HEK293T (cell line): ENCODE results near the gene RPL14.

Source experiments
- CTCF ChIA-PET: fragments of 350-600 bp; formaldehyde crosslinking; extraction: SDS; loops from one replicate; lab custom pipeline; 2021; ENCODE audit warnings: antibody characterized with exemption, inconsistent platforms; lab: Yijun Ruan, JAX
- POLR2A ChIA-PET: fragments of 350-600 bp; formaldehyde crosslinking; extraction: SDS; loops from one replicate; lab custom pipeline; 2020; ENCODE audit warnings: antibody characterized with exemption, inconsistent platforms; lab: Yijun Ruan, JAX
- DNase-seq: peaks from one replicate; pipeline ENCODE4 v3.0.0; 2012; ENCODE audit warnings: mixed read lengths; ENCODE audit errors: extremely low spot score
- ARNT ChIP-seq: fragments of 450-650 bp; IDR thresholded peaks from 2 replicates; pipeline ENCODE4 v1.6.1; 2017; ENCODE audit warnings: mild to moderate bottlenecking
- BHLHE40 ChIP-seq: fragments of 450-650 bp; IDR thresholded peaks from 2 replicates; pipeline ENCODE4 v1.6.1; 2016; ENCODE audit warnings: mild to moderate bottlenecking, moderate library complexity, borderline replicate concordance
- CTBP1 ChIP-seq: fragments of 450-650 bp; IDR thresholded peaks from 2 replicates; pipeline ENCODE4 v1.6.1; 2016; ENCODE audit warnings: borderline replicate concordance
- ELF4 ChIP-seq: fragments of 450-650 bp; IDR thresholded peaks from 2 replicates; pipeline ENCODE4 v1.6.1; 2017; ENCODE audit warnings: antibody characterized with exemption
- FOXA1 ChIP-seq: fragments of 450-650 bp; IDR thresholded peaks from 2 replicates; pipeline ENCODE4 v1.6.1; 2016; ENCODE audit warnings: mild to moderate bottlenecking
- FOXK2 ChIP-seq: fragments of 450-650 bp; IDR thresholded peaks from 2 replicates; pipeline ENCODE4 v1.6.1; 2016; ENCODE audit warnings: mild to moderate bottlenecking
- FOXM1 ChIP-seq: fragments of 450-650 bp; IDR thresholded peaks from 2 replicates; pipeline ENCODE4 v1.6.1; 2017; ENCODE audit warnings: mild to moderate bottlenecking, borderline replicate concordance
- HDGF ChIP-seq: fragments of 450-650 bp; IDR thresholded peaks from 2 replicates; pipeline ENCODE4 v1.6.1; 2017; ENCODE audit warnings: antibody characterized with exemption, borderline replicate concordance
- L3MBTL2 ChIP-seq: fragments of 450-650 bp; conservative IDR thresholded peaks from 2 replicates; pipeline ENCODE4 v1.6.1; 2016; ENCODE audit warnings: mild to moderate bottlenecking
- LEF1 ChIP-seq: fragments of 450-650 bp; IDR thresholded peaks from 2 replicates; pipeline ENCODE4 v1.6.1; 2017; ENCODE audit warnings: mild to moderate bottlenecking, borderline replicate concordance
- NFRKB ChIP-seq: fragments of 450-650 bp; IDR thresholded peaks from 2 replicates; pipeline ENCODE4 v1.6.1; 2016; ENCODE audit warnings: mild to moderate bottlenecking, moderate library complexity
- SP1 ChIP-seq: fragments of 450-650 bp; IDR thresholded peaks from 2 replicates; pipeline ENCODE4 v1.6.1; 2017
- SUZ12 ChIP-seq: fragments of 450-650 bp; IDR thresholded peaks from 2 replicates; pipeline ENCODE4 v1.6.1; 2016; ENCODE audit warnings: mild to moderate bottlenecking
- TARDBP ChIP-seq: fragments of 450-650 bp; IDR thresholded peaks from 2 replicates; pipeline ENCODE4 v1.6.1; 2016
- ZNF384 ChIP-seq: fragments of 450-650 bp; IDR thresholded peaks from 2 replicates; pipeline ENCODE4 v1.6.1; 2016
- TF ChIP-seq, protein P1 (sequence below): fragments of 450-650 bp; IDR thresholded peaks from 2 replicates; pipeline ENCODE4 v1.6.1; 2016

RPL14 gene

GRCh38 chr3:40427045-40427669, 30.0 kb upstream of the RPL14 start:
- CTCF ChIA-PET: no interaction called here
- TF ChIP-seq L3MBTL2 (no peak), CTBP1 (no peak), ELF4 (no peak), FOXK2 (no peak), HDGF (no peak), NFRKB (no peak), FOXM1 (no peak), FOXA1 (no peak), LEF1 (no peak), ZNF384 (no peak), BHLHE40 (no peak), TARDBP (no peak), ARNT (no peak), SP1 (no peak), SUZ12 (no peak)
- TF ChIP-seq, protein P1, sequence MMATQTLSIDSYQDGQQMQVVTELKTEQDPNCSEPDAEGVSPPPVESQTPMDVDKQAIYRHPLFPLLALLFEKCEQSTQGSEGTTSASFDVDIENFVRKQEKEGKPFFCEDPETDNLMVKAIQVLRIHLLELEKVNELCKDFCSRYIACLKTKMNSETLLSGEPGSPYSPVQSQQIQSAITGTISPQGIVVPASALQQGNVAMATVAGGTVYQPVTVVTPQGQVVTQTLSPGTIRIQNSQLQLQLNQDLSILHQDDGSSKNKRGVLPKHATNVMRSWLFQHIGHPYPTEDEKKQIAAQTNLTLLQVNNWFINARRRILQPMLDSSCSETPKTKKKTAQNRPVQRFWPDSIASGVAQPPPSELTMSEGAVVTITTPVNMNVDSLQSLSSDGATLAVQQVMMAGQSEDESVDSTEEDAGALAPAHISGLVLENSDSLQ: no peak
- no peak for DNase-seq
- POLR2A ChIA-PET: interaction anchor here (0.6 kb wide), 1 partner anchor 951 kb away, joined by 3 read pairs; no protein-coding TSS in a partner anchor

GRCh38 chr3:40432793-40433192, 24.3 kb upstream of the RPL14 start:
- no peak for DNase-seq
- TF ChIP-seq ELF4: no peak
- no peak for TF ChIP-seq BHLHE40
- TF ChIP-seq ARNT: no peak
- TF ChIP-seq NFRKB: no peak
- TF ChIP-seq FOXM1: no peak
- POLR2A ChIA-PET: no interaction called here
- CTCF ChIA-PET: no interaction called here

- ChIA-PET POLR2A (interaction anchor here (2.4 kb wide), 1 partner anchor 15 kb away, joined by 7 read pairs; no protein-coding TSS in a partner anchor), CTCF (no interaction called here)
- DNase-seq: no peak
- TF ChIP-seq SUZ12 (no peak), L3MBTL2 (no peak), SP1 (no peak), FOXM1 (no peak)
Observed at GRCh38 chr3:40437889-40438288, 19.2 kb upstream of the RPL14 start.

DNA sequence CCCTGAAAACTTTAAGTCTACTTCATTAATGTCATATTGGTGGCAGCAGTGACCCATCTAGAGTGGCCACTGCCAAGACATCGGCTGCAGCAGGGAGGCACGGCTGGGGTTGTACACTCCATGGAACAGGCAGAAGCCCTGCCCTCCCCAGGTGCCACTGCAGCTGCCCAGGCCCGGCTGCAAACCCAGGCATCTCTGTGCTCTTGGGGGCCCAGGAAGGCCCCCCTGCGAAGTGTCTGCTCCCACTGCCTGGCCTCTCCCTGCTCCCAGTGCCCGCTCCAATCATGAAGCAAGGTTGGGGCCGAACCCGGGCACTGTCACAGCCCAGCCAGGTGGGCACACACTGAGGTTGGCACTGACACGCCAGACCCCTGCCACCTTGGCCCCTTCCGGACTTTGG, 12.1 kb upstream of the RPL14 start:
- ChIA-PET POLR2A (interaction anchor here (1.7 kb wide), 1 partner anchor 12 kb away, joined by 5 read pairs; the partner anchor contains the start of gene RPL14), CTCF (no interaction called here)
- no peak for DNase-seq
- TF ChIP-seq FOXA1 (no peak), NFRKB (no peak), SUZ12 (no peak), SP1 (no peak), FOXK2 (no peak), BHLHE40 (no peak), L3MBTL2 (no peak), ZNF384 (no peak), ELF4 (no peak), CTBP1 (no peak), FOXM1 (no peak)

DNA sequence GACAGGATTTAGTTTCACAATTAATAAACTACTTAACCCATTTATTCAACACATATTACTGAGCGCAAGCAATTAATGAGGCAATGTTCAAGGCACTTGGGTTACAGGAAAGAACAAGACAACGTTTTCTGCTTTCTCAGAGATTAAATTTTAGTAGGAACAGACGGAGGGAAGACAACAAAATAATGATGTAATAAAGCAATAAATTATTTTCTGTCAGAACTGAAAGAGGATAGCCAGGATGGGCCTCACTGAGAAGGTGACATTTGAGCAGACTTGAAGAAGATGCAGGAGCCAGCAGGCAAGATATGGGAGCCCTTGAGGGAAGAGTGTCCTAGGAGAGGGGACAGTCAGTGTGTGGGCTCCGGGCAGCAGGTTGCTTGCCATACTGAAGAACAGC, 11.3 kb upstream of the RPL14 start:
- TF ChIP-seq, protein P1: peak; percentile 67; the same call in 1 of the 2 replicates
- no peak for TF ChIP-seq ZNF384
- ChIA-PET POLR2A (interaction anchor here (1.7 kb wide), 1 partner anchor 11 kb away, joined by 5 read pairs; the partner anchor contains the start of gene RPL14), CTCF (no interaction called here)
- no peak for DNase-seq

DNA sequence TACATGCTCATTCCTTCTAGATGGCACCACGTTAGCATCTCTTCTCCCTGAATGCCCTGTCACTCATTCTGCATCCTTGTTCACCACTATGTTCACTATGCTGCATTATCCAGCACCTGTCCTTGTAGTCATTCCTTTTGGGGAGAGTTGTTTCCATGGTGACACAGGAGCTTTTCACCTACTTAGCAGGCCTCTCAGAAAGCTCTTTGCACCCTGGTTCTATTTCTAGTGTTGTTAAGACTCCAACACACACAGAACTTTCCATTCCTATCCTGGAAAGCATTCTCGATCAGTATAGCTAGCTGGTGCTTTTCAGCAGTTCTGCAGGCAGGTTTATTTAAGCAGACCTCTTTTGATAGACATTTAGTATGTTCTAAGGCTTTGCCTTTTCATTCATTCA, 6.7 kb upstream of the RPL14 start:
- no peak for DNase-seq
- TF ChIP-seq CTBP1: no peak
- POLR2A ChIA-PET: no interaction called here
- CTCF ChIA-PET: no interaction called here

GRCh38 chr3:40451551-40451950, 5.6 kb upstream of the RPL14 start:
- CTCF ChIA-PET: no interaction called here
- POLR2A ChIA-PET: interaction anchor here (1.6 kb wide), 1 partner anchor 26 kb away, joined by 6 read pairs; the partner anchor contains the start of gene ZNF619
- TF ChIP-seq TARDBP: no peak
- TF ChIP-seq FOXM1: no peak
- no peak for TF ChIP-seq HDGF
- no peak for TF ChIP-seq ZNF384
- TF ChIP-seq SUZ12: no peak
- no peak for TF ChIP-seq FOXK2
- TF ChIP-seq L3MBTL2: no peak
- no peak for TF ChIP-seq LEF1
- no peak for TF ChIP-seq CTBP1
- no peak for TF ChIP-seq SP1
- no peak for TF ChIP-seq FOXA1
- no peak for TF ChIP-seq ARNT
- TF ChIP-seq NFRKB: no peak
- TF ChIP-seq ELF4: no peak
- TF ChIP-seq BHLHE40: no peak
- TF ChIP-seq, protein P1: no peak
- DNase-seq: no peak
